ENCODE results near the gene ARRDC5. TPM values are rescaled to one million over a fixed set of nuclear protein-coding genes. Genes with fewer than 3 reads are reported as not detected.

Gene ARRDC5
- total and polyA plus RNA-seq, 2 of the 13 experiments (the other 11 are each of a cell fraction or from before 2014, with no cell fraction given) = not detected

DNA sequence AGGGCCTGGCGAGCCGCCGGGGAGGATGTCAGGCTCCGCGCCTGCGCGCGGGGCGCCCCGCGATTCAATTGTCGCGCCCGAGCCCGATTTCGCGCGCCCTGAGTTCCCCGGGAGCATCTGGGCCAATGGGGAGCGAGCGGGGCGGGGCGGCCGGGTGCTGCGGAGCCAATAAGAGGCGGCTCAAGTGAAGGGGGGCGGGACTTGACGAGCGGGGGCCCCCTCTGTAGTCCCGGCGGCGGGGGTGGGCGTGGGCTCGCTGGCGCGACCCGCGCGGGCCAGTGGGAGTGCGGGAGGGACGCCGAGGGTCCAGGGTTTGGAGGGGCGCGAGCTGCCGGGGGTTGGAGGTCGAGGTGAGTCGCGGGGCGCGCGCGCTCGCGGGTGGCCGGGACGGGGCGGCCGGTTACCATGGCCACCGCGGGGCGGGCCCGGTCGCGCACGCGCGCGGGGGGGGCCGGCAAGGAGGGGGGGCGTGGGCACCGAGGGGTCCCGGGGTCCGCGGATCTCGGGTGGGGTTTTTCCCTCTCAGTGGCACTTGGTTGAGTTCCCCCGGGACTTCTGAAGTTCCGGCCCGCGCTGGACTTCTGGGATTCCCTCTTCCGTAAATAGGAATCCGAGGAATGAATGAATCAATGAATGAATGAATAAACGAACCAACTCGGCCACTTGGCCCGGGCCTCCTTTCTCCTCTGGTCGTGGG, 7.3 kb upstream of the ARRDC5 start (continued):
- TF ChIP-seq ZNF318 (CRISPR knock-in tag; IDR thresholded peaks at IDR 0.05) (no peak), MTF2 (CRISPR knock-in tag; IDR thresholded peaks at IDR 0.05; ENCODE audit: borderline replicate concordance) (no peak), ZNF326 (CRISPR knock-in tag; IDR thresholded peaks at IDR 0.05; ENCODE audit: borderline replicate concordance) (no peak), POLR2AphosphoS5 (IDR thresholded peaks at IDR 0.05; ENCODE audit: low read depth, low read length) (no peak), SPEN (CRISPR knock-in tag; IDR thresholded peaks at IDR 0.05; ENCODE audit: low read depth) (no peak), MED8 (CRISPR knock-in tag; IDR thresholded peaks at IDR 0.05; ENCODE audit: insufficient replicate concordance) (no peak), ZBTB21 (CRISPR knock-in tag; IDR thresholded peaks at IDR 0.05) (no peak), ARID3A (IDR thresholded peaks at IDR 0.05; ENCODE audit: low read depth, low read length) (no peak), ZNF607 (CRISPR knock-in tag; IDR thresholded peaks at IDR 0.05; ENCODE audit: borderline replicate concordance) (no peak), DR1 (CRISPR knock-in tag; IDR thresholded peaks at IDR 0.05) (no peak), ZNF550 (CRISPR knock-in tag; IDR thresholded peaks at IDR 0.05; ENCODE audit: borderline replicate concordance) (no peak), PPARG (CRISPR knock-in tag; conservative IDR thresholded peaks at IDR 0.05) (no peak), MAFF (IDR thresholded peaks at IDR 0.05; ENCODE audit: low read depth, low read length) (no peak), FOXJ3 (CRISPR knock-in tag; IDR thresholded peaks at IDR 0.05; ENCODE audit: borderline replicate concordance) (no peak), SP4 (CRISPR knock-in tag; IDR thresholded peaks at IDR 0.05) (peak; percentile 84; the same call in 1 of the 2 replicates), TOPORS (CRISPR knock-in tag; IDR thresholded peaks at IDR 0.05) (no peak), TAF1 (CRISPR knock-in tag; IDR thresholded peaks at IDR 0.05) (no peak)
- TF ChIP-seq, protein P1, sequence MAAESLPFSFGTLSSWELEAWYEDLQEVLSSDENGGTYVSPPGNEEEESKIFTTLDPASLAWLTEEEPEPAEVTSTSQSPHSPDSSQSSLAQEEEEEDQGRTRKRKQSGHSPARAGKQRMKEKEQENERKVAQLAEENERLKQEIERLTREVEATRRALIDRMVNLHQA (CRISPR knock-in tag; IDR thresholded peaks at IDR 0.05) = no peak
- TF ChIP-seq, protein P2, sequence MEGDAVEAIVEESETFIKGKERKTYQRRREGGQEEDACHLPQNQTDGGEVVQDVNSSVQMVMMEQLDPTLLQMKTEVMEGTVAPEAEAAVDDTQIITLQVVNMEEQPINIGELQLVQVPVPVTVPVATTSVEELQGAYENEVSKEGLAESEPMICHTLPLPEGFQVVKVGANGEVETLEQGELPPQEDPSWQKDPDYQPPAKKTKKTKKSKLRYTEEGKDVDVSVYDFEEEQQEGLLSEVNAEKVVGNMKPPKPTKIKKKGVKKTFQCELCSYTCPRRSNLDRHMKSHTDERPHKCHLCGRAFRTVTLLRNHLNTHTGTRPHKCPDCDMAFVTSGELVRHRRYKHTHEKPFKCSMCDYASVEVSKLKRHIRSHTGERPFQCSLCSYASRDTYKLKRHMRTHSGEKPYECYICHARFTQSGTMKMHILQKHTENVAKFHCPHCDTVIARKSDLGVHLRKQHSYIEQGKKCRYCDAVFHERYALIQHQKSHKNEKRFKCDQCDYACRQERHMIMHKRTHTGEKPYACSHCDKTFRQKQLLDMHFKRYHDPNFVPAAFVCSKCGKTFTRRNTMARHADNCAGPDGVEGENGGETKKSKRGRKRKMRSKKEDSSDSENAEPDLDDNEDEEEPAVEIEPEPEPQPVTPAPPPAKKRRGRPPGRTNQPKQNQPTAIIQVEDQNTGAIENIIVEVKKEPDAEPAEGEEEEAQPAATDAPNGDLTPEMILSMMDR (CRISPR knock-in tag; IDR thresholded peaks at IDR 0.05) = no peak
